Measurements from ENCODE around the gene FAM24B.

Gene FAM24B

GRCh38 chr10:122861711-122862161, 17.6 kb downstream of the FAM24B start:
- no peak for TF ChIP-seq CTCF (IDR thresholded peaks at IDR 0.05)

GRCh38 chr10:122859527-122859926, 19.9 kb downstream of the FAM24B start:
- TF ChIP-seq CTCF (IDR thresholded peaks at IDR 0.05), result no peak

GRCh38 chr10:122856902-122857301, 22.5 kb downstream of the FAM24B start:
- no peak for TF ChIP-seq CTCF (IDR thresholded peaks at IDR 0.05)

- TF ChIP-seq CTCF (IDR thresholded peaks at IDR 0.05), result no peak
These were observed 23.6 kb downstream of the FAM24B start for GRCh38 chr10:122855745-122856144.

GRCh38 chr10:122854648-122855047, 24.7 kb downstream of the FAM24B start:
- TF ChIP-seq CTCF (IDR thresholded peaks at IDR 0.05), result no peak

- no peak for TF ChIP-seq CTCF (IDR thresholded peaks at IDR 0.05)
These were observed 25.6 kb downstream of the FAM24B start for GRCh38 chr10:122853665-122854313.

- no peak for TF ChIP-seq CTCF (IDR thresholded peaks at IDR 0.05)
These were observed 27.1 kb downstream of the FAM24B start for GRCh38 chr10:122852261-122852660.

All from LNCAP (cell line).